HG02763 (cell line): ENCODE data around the gene RPS5.

Source experiments
- ATAC-seq: cut with Tn5 transposase; IDR thresholded peaks from one replicate; pipeline ENCODE4 v1.9.1; 2021; ENCODE audit warnings: mild to moderate bottlenecking, moderate library complexity; ENCODE audit not compliant: unreplicated experiment

RPS5 gene

GRCh38 chr19:58381460-58382212, 5.4 kb upstream of the RPS5 start:
- no peak for ATAC-seq

DNA sequence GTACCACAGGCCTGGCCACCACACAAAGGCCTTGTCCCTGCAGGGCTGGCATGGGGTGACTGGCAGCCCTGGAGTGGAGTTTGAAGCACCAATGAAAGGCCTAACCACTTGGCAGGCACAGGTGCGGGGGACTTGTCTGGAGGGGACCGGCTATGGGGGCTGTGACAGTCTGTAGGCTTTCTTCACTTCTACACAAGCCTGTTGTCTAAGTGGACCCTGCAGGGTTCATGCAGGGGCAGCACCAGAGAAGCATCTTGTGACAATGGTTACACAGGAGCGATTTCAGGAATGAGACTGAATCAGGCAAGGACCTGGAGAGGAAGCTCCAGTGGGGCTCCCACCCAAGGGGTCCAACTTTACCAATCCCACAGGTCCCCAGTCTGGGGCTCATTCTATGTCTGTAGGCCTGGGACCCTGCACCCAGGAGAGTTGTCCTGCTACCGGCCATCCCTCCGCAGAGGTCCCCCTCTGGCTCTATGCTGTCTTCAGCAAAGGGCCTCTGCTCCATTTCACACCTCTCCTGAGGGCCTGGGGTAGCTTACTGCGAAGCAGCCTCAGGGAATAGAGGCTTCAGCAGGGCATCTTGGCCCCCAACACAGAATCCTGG, 4.0 kb upstream of the RPS5 start:
- no peak for ATAC-seq

DNA sequence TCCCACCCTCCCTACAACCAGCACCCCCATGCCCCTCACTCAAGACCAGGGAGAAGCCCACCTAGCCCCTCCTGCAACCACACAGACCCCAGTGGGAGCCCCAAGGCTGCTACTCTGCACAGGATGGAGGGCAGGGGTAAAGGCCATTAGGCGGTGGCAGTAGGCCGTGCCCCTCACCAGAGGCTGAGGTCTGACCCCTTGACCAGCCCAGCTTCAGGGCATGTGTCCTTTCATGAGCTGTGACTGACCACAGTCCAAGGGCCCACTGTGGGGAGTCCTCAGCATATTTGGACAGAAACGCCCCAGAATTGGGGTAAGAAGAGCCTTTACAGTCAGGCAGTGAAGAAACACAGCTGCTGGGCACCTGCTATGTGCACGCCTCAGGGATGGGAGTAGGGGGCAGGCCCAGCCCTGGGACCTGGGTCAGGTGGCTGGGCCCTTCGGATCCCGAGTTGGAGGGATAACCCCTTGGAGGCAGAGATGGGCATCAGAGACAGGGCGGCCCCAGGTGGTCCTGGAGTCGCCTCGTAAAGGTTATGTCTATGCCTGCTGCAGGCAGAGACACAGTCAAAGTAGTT, 1.7 kb upstream of the RPS5 start:
- ATAC-seq: no peak

DNA sequence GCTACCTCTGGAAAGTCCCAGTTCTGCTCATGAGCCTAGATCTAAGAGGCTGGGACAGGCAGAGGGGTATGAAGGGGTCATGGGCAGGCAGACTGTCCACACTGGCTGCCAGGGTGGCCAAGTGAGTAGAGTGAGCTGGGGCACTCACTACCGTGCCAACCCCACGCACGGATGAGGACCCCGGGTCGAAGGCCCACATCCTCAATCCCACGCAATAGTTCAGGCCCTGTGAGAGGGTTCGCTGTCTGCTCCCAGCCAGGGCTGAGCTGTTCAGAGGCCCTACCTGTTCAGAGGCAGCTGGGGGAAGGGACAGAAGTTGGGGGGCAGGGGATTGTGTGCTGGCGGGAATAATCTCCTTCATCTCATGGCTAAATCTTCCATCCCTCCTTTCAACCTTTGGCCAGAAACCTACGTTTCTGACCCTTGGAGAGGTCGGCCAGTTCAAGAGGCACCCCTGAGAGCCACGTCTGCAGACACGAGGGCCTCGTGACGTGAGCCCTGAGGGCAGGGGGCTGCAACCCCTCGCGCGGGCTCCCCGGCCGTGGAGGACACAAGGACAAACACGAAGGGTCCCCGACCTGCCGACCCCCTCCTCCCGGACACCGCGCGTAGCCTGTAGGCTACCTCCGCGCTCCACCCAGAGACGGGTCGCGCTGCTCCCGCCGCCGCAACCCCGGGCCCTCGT, 1.0 kb upstream of the RPS5 start:
- no peak for ATAC-seq

GRCh38 chr19:58387338-58388174, 487 bp downstream of the RPS5 start:
- ATAC-seq: no peak

DNA sequence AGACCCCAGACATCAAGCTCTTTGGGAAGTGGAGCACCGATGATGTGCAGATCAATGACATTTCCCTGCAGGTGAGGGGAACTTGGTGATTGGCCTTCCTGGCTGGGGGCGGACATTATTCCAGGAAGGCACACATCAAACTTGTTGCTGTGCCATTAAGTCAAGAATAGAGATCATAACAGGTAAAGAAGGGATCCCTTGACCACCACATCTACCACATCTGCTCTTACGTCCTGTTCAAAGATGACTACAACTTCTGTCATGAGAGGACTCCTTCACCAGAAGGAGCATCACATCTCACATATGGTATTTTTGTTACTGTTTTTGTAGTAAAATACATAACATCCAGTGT, 1.1 kb downstream of the RPS5 start:
- ATAC-seq: no peak

DNA sequence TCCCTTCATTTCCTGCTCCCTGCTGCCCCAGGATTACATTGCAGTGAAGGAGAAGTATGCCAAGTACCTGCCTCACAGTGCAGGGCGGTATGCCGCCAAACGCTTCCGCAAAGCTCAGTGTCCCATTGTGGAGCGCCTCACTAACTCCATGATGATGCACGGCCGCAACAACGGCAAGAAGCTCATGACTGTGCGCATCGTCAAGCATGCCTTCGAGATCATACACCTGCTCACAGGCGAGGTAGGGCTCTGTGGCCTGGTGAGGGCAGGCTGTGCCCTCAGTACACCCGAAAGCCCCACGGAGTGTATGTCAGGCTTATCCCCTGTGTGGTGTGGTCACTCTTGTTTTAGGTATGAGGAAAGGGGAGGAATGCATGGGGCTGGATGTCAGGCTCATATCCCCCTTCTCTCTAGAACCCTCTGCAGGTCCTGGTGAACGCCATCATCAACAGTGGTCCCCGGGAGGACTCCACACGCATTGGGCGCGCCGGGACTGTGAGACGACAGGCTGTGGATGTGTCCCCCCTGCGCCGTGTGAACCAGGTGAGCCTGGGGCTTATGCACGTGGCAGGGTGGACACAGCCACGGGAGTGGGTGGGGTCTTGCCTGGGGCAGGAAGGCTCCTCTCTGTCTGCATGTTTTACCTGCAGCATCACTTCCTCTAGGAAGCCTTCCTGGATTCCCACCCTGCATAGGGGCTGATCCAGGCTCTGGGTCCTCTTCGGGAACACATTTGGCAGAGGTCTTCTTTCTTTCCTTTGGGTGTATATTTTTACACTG, 6.1 kb downstream of the RPS5 start:
- ATAC-seq: no peak

DNA sequence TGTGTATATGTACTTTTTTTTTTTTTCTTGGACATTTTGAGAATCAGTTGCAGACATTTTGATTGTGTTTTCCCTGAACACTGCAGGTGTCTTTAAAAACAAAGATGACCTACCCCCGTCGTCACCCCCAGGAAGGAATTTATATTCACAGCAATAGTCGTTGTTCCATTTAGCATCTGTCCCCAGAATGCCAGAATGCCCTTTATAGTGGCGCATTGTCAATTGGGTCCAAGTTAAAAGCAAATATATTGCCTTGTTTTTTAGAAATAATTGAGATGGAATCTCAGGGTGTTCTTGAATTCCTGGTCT, 6.6 kb downstream of the RPS5 start:
- no peak for ATAC-seq

- no peak for ATAC-seq
Observed at GRCh38 chr19:58394821-58395219, 7.8 kb downstream of the RPS5 start.

DNA sequence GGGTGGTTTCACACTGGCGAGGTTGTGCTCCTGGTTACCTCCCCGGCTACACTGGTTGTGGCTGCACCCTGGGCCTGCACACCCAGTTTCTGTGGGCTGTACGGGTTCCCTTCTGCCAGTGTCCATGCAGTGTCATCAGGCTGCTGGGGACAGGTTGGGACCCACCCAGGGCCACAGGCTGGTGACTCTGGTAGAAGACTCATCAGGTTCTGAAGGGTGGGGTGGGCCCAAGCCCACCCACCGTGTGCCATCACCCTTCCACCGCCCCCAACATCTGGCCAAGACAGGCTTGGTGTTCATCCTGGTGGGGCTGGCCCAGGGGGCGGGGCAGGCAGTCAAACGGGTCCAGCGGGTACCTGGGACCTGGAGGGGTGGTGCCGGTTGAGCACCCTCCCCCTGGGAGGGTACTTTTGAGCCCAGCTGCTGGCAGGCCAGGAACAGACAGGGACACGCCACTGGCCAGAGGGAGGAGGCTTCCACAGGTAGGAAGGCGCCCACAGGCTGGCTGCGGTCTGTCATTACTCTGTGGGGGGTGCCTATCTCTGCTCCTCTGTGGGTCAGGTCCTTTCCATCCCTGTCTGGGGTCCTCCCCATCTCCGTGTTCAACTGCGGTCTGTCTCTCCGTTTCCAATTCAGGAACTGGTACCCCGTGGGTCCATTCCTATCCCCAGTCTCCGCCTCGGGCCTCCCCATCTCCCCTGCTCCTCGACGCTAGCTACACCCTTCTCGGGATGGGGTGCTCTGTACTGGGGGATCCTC, 8.3 kb downstream of the RPS5 start, which contains the start of gene RNF225:
TSS of gene RNF225 (plus strand) at position 437 of the 759 bp plus-strand sequence. CDS start 434 bp downstream, outside the sequence.
- ATAC-seq: no peak

DNA sequence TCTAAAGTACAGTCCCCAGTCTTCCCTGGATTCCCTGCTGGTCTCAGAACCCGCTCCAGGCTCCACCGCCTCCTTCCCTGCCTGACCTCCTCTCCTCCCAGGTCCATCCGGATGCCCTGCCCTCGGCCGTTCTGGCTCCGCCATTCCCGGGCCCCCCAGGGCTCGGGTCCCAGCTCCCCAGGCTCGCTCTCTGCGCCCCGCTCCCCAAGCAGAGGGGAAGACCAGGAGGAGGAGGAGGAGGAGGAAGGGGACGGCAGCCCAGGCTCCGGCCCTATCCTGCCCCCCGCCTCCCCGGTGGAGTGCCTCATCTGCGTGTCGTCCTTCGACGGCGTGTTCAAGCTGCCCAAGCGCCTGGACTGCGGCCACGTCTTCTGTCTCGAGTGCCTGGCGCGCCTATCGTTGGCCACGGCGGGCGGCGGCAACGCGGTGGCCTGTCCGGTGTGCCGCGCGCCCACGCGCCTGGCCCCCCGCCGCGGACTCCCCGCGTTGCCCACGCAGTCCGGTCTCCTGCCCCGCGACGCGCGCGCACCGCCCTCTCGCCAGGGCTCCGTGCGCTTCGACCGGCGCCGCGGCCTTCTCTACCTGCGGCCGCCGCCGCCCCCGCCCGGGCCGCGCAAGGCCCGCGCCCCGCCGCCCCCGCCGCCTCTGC, 9.0 kb downstream of the RPS5 start:
- ATAC-seq: no peak

GRCh38 chr19:58396691-58397532, 9.8 kb downstream of the RPS5 start:
- no peak for ATAC-seq

GRCh38 chr19:58397533-58398037, 10.5 kb downstream of the RPS5 start:
- no peak for ATAC-seq

- ATAC-seq: no peak
Observed at GRCh38 chr19:58398087-58398486, 11.0 kb downstream of the RPS5 start.

DNA sequence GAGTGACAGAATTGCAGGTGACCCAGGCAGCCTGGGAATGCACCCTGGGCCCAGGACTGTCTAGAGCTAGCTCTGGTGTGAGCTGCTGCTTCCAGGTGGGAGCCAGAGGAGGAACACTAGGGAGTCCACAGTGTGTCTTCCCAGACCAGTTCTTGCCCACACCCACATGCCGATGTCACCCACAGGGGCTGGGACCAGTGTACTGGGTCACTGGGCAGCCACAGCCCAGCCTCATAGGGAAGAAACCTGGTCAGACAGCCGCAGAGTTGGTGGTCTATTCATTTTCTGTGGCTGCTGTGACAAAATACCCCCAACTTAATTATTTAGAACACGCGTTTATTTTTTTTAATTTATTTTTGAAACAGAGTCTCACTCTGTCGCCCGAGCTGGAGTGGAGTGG, 11.5 kb downstream of the RPS5 start:
- no peak for ATAC-seq

DNA sequence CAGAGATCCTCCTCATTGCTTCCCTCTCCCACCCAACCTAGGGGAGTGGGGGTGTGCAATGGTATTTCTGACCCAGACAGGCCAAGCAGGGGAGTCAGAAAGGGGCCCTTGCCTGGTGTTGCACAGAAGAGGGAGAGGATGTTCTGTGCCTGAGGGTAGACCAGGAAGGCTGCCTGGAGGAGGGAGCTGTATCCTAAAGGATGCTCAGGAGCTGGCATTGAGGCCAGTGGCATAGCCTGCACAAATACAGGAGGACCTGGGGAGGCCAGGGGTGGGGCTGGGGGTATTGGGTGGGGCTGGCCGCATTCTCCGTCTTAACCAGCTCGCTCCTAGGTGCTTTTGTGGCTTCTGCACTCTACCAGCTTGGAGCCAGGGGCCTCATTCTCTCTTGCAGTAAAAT, 12.8 kb downstream of the RPS5 start:
- no peak for ATAC-seq

- ATAC-seq: no peak
Observed at GRCh38 chr19:58400316-58400915, 13.3 kb downstream of the RPS5 start.
